Measurements from ENCODE around the gene LACTBL1.

LACTBL1 gene

GRCh38 chr1:22944346-22945055 lies 28.2 kb downstream of the LACTBL1 start:
- DNase-seq (ENCODE audit: low read depth in 2 of 2, low spot score in 1 of 2), result no peak

- DNase-seq (ENCODE audit: low read depth in 2 of 2, low spot score in 1 of 2), result no peak
Observed at GRCh38 chr1:22941257-22941656, 31.4 kb downstream of the LACTBL1 start.

GRCh38 chr1:22936681-22937080 lies 36.0 kb downstream of the LACTBL1 start:
- DNase-seq (ENCODE audit: low read depth in 2 of 2, low spot score in 1 of 2), result no peak

- no peak for DNase-seq (ENCODE audit: low read depth in 2 of 2, low spot score in 1 of 2)
Observed at GRCh38 chr1:22935433-22935832, 37.2 kb downstream of the LACTBL1 start.

GRCh38 chr1:22932803-22933470 lies 39.7 kb downstream of the LACTBL1 start:
- no peak for DNase-seq (ENCODE audit: low read depth in 2 of 2, low spot score in 1 of 2)

GRCh38 chr1:22930240-22930912 lies 42.3 kb downstream of the LACTBL1 start:
- DNase-seq (ENCODE audit: low read depth in 2 of 2, low spot score in 1 of 2), result no peak

GRCh38 chr1:22925111-22925510 lies 47.6 kb downstream of the LACTBL1 start:
- DNase-seq (ENCODE audit: low read depth in 2 of 2, low spot score in 1 of 2), result no peak

- DNase-seq (ENCODE audit: low read depth in 2 of 2, low spot score in 1 of 2), result no peak
Observed at GRCh38 chr1:22922640-22923039, 50.0 kb downstream of the LACTBL1 start.

- no peak for DNase-seq (ENCODE audit: low read depth in 2 of 2, low spot score in 1 of 2)
Observed at GRCh38 chr1:22921452-22922126, 51.1 kb downstream of the LACTBL1 start.

- DNase-seq (ENCODE audit: low read depth in 2 of 2, low spot score in 1 of 2), result no peak
Observed at GRCh38 chr1:22920734-22921451, 51.8 kb downstream of the LACTBL1 start.

- DNase-seq (ENCODE audit: low read depth in 2 of 2, low spot score in 1 of 2), result no peak
Observed at GRCh38 chr1:22920026-22920733, 52.5 kb downstream of the LACTBL1 start.

- DNase-seq (ENCODE audit: low read depth in 2 of 2, low spot score in 1 of 2), result no peak
Observed at GRCh38 chr1:22919341-22920025, 53.2 kb downstream of the LACTBL1 start.

- no peak for DNase-seq (ENCODE audit: low read depth in 2 of 2, low spot score in 1 of 2)
Observed at GRCh38 chr1:22918644-22919043, 54.0 kb downstream of the LACTBL1 start.

GRCh38 chr1:22917989-22918388 lies 54.7 kb downstream of the LACTBL1 start:
- DNase-seq (ENCODE audit: low read depth in 2 of 2, low spot score in 1 of 2), result no peak

- DNase-seq (ENCODE audit: low read depth in 2 of 2, low spot score in 1 of 2), result no peak
Observed at GRCh38 chr1:22916471-22916820, 56.2 kb downstream of the LACTBL1 start.

- DNase-seq (ENCODE audit: low read depth in 2 of 2, low spot score in 1 of 2), result no peak
Observed at GRCh38 chr1:22915816-22916470, 56.7 kb downstream of the LACTBL1 start.

- no peak for DNase-seq (ENCODE audit: low read depth in 2 of 2, low spot score in 1 of 2)
Observed at GRCh38 chr1:22915231-22915630, 57.4 kb downstream of the LACTBL1 start.

- no peak for DNase-seq (ENCODE audit: low read depth in 2 of 2, low spot score in 1 of 2)
Observed at GRCh38 chr1:22914633-22915217, 57.9 kb downstream of the LACTBL1 start.

GRCh38 chr1:22914156-22914555 lies 58.5 kb downstream of the LACTBL1 start:
- DNase-seq (ENCODE audit: low read depth in 2 of 2, low spot score in 1 of 2), result no peak
